NCI-H2227 treated with DMSO at 0.1 percent for 48 hours (cell line): ENCODE measurements around the gene PTBP3.
"Not testable (repeated sequence)": the region's sequence is repeated elsewhere in the genome, so short reads cannot be mapped to it uniquely, and the experiment has no call there.

Experiments
- DNase-seq: peaks from one replicate; lab custom pipeline; 2025; lab: John Stamatoyannopoulos, UW

PTBP3 gene

GRCh38 chr9:112268413-112268812 lies 65.0 kb downstream of the PTBP3 start:
- no peak for DNase-seq

- not testable (repeated sequence) for DNase-seq
These were observed 66.3 kb downstream of the PTBP3 start for GRCh38 chr9:112267086-112267485.

- DNase-seq, result no peak
These were observed 68.0 kb downstream of the PTBP3 start for GRCh38 chr9:112265391-112265790.

- no peak for DNase-seq
These were observed 70.8 kb downstream of the PTBP3 start for GRCh38 chr9:112262577-112262976.

GRCh38 chr9:112261133-112261532 lies 72.3 kb downstream of the PTBP3 start:
- no peak for DNase-seq

- no peak for DNase-seq
These were observed 75.3 kb downstream of the PTBP3 start for GRCh38 chr9:112258106-112258505.

- no peak for DNase-seq
These were observed 81.2 kb downstream of the PTBP3 start for GRCh38 chr9:112252194-112252593.

- DNase-seq, result no peak
These were observed 84.1 kb downstream of the PTBP3 start for GRCh38 chr9:112249277-112249676.

- DNase-seq, result no peak
These were observed 84.7 kb downstream of the PTBP3 start for GRCh38 chr9:112248722-112249121.

GRCh38 chr9:112247090-112247489 lies 86.3 kb downstream of the PTBP3 start:
- no peak for DNase-seq

- no peak for DNase-seq
These were observed 88.3 kb downstream of the PTBP3 start for GRCh38 chr9:112245126-112245525.

- DNase-seq, result no peak
These were observed 91.1 kb downstream of the PTBP3 start for GRCh38 chr9:112242147-112242804.

- DNase-seq, result no peak
These were observed 91.9 kb downstream of the PTBP3 start for GRCh38 chr9:112241491-112241890.

GRCh38 chr9:112239708-112240107 lies 93.7 kb downstream of the PTBP3 start:
- no peak for DNase-seq

GRCh38 chr9:112239284-112239683 lies 94.1 kb downstream of the PTBP3 start:
- DNase-seq, result no peak

- no peak for DNase-seq
These were observed 98.6 kb downstream of the PTBP3 start for GRCh38 chr9:112234779-112235178.

- DNase-seq, result no peak
These were observed 99.7 kb downstream of the PTBP3 start for GRCh38 chr9:112233769-112234168.

GRCh38 chr9:112232233-112232632 lies 101.2 kb downstream of the PTBP3 start:
- DNase-seq, result no peak

GRCh38 chr9:112226091-112226490 lies 107.3 kb downstream of the PTBP3 start:
- DNase-seq, result no peak

GRCh38 chr9:112224401-112225289 lies 108.8 kb downstream of the PTBP3 start:
- DNase-seq, result no peak

GRCh38 chr9:112218908-112219307 lies 114.5 kb downstream of the PTBP3 start:
- DNase-seq, result no peak

GRCh38 chr9:112212926-112213325 lies 120.5 kb downstream of the PTBP3 start:
- DNase-seq, result no peak

GRCh38 chr9:112207451-112207850 lies 126.0 kb downstream of the PTBP3 start:
- DNase-seq, result no peak
